UCSD-AML1 (cell line): ENCODE results near the gene BSCL2.
"Not testable (repeated sequence)": the region's sequence is repeated elsewhere in the genome, so short reads cannot be mapped to it uniquely, and the experiment has no call there.

ENCODE experiments used
- DNase-seq: peaks from one replicate; lab custom pipeline; 2025; ENCODE audit not compliant: unreplicated experiment; lab: John Stamatoyannopoulos, UW

BSCL2 gene

DNA sequence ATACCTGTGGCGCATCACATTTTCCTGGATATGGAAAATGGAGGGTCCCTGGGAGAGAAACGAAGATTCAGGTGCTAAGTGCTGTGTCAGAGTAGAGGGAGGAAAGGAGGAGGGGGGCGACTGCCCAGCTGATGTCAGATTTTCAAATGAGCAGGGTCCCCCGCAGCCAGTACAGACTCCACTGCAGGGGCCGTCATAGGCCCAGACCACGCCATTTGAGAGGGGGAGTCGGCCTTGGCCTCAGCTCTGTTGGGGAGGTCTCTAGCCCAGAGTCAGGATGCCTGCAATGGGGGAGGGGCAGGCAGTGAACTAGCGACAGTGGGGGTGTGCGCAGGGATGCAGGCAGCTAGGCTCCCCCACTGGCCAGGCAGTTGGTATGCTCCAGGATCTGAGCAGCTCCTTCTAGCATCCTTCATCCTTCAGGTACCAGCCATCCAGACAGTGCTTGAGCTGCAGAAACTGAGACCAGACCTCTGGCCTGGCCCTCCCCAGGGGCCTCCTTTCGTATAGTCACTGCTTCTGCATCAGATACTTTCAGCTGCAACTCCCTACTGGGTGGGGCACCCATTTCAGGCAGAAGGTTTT is at the start of gene BSCL2, which contains the start of gene GNG3:
Gene BSCL2 (minus strand): TSS at position 148 of the 585 bp plus-strand sequence. CDS start 229 bp downstream, outside the sequence.
Gene GNG3 (plus strand): TSS at position 400 of the 585 bp plus-strand sequence. CDS start 620 bp downstream, outside the sequence.
- no peak for DNase-seq

DNA sequence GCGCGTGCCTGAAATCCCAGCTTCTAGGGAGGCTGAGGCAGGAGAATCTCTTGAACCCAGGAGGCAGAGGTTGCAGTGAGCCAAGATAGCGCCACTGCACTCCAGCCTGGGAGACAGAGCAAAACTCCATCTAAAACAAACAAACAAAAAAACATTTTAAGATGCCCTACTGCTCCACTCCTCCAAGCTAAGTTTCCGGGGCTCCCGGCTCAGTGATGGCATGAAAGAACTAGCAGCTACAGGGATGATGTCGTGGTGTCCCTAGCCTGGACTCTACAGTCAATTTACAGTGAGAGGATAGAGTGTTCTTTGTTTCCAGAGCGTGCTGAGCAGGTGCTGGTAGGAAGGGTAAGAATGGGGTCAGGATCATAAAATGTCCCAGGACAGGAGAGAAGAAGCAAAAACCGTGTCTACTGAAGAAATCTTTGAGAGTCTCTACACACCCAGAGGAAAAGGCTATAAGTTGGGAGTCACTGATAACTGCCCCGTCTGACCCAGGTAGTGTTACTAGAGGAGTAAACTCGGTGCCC is 47.9 kb upstream of the BSCL2 start:
- DNase-seq = no peak

DNA sequence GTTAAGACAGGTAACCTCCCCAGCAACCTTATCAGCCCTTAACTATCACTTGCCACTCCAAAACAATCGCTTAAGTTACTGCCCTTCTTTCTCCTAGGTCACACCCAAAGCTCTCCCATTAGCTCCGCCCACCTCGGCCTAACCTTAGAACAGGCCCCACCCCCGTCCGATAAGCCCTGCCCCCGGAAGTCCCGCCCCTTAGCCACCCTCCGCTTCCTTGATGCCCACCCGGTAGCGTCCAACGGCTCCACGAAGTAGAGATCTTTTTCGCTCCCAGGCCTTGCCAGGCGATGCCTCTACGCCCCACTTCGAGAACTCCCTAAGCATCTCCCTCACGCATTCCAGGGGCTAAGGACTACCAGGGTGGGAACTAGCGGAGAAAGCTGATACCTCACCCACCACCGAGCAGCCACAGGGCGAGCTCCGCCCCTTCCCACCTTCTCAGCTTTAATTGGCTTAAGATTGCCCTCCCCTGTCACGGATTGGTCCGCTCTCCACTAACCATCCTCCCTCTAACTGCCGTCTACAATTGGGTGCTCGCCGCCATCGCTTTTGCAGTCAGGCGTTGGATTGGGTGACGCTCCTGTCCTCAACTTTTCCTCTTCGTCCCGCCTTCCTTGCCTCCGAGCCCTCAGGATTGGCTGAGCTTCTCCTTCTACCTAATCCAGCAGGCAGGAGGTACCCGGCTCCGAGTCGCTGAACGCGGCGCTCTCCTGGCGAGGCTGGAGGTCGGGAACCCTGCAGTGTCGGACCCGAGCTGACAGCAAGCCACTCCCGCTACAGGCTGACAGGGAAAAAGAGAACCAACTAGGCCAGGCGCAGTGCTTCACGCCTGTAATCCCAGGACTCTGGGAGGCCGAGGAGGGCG is 46.7 kb upstream of the BSCL2 start, which contains the start of gene ZBTB3:
Gene ZBTB3 (minus strand): TSS at position 425 of the 868 bp plus-strand sequence. CDS start 496 bp downstream, outside the sequence.
- DNase-seq = peak; percentile 97

DNA sequence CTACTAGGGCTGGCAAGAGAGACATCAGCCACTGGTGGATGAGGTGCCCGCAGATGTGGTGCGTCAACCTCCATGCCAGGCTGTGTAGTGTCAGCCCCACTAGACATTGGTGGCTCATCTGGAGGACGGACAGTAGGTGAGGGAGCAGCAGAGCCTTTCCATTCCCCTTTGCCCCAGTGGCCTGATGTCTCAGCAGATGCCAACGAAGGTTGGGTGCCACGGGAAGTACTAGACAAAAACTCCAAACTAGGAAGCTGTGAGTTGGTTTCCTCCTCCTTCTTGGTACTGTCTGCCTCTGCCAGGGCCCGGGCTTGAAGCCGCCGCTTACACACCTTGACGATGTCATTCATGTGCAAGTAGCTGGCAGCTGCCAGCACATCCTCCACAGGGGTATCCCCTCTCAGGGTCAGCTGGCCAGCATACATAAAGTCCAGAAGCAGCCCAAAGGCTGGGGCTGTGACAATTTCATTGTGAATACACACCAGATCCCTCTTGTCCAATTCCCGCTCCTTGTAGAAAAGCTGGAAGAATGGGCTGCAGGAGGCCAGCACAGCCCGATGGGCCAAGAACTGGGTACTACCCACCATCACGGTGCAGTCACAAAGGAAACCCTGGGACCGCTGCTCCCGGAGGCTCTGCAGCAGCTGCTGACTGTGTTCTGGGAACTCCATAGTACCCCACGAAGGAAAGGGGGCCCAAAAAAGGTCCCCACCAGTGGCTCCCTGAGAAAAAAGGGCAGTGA is 45.9 kb upstream of the BSCL2 start:
- DNase-seq = no peak

DNA sequence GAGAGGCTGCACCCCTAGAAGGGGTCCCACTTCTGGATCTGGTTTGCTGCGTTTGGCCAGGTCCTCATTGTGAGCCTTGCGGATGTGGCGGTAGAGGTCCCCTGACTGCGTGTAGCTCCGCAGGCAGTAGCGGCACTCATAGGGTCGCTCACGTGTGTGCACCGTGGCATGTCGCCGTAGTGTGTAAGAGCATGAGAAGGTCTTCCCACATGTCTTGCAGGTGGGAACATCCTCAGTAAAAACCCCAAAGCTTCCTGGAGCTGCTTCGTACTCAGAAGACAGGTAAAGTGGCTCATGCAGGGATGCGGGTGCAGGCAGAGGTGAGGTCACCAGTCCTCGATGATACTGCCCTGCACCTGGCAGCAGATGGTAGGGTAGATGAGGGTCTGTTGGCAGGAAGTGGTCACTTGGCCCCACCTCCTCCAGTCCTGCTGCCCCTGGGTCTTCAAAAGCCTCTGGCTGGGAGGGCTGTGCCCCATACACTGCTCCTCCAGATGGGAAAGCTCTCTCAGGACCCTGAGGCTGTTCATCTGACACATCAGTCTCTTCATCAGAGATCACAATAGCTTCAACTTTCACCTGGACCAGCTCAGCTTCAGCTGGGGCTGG is 45.1 kb upstream of the BSCL2 start:
- no peak for DNase-seq

DNA sequence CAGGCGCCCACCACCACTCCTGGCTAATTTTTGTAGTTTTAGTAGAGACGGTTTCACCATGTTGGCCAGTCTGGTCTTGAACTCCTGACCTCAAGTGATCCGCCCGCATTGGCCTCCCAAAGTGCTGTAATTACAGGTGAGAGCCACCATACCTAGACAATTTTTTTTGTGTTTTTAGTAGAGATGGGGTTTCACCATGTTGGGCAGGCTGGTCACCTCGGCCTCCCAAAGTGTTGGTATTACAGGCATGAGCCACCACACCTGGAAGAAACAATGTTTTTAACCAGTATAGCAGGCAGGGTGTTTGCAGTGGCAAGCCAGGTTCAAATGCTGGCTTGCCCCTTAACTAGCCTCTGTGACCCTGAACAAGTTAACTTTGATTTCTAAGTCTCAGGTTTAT is 42.7 kb upstream of the BSCL2 start:
- DNase-seq = not testable (repeated sequence)

DNA sequence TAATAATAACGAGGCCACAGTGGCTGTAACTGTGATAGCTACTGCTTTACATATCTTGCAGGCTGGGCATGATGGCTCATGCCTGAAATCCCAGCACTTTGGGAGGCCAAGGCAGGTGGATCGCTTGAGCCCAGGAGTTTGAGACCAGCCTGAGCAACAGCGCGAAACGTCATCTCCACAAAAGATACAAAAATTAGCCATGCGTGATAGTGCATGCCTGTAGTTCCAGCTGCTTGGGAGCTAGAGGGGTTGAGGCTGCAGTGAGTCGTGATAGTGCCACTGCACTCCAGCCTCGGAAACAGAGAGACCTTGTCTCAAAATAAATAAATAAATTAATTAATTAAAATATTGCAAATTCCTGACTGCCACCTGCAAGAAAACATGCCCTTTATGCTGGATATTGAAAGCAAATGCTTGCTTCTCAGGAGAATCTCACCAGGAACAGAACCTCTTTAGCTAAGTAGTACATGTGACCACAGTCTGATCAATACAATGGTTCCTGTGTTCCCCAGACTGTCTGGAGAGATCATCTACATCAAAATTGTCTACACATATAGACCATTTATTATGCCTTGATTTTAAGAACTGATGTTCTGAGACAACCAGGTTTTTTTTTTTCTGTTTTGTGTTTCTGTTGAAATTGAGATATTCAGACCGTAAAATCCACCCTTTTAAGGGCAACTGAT is 40.4 kb upstream of the BSCL2 start:
- DNase-seq = no peak

DNA sequence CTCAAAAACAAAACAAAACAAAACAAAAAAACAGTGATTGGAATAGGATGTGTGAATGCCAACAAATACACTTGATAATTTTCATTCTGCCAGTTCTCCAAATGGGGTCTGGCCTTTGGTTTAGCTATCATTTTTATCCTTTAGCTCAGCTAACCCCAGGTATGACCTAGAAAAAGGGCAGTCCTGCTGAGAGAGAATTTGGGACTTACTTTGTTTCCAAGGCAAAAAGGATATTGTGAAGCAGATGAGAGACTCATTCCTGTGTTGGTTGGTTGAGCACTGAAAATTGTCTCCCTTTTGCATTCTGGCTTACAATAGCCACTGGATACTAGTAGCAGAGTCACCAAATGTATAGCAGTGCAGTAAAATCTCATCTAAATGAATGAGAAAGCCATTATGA is 30.0 kb upstream of the BSCL2 start:
- no peak for DNase-seq

DNA sequence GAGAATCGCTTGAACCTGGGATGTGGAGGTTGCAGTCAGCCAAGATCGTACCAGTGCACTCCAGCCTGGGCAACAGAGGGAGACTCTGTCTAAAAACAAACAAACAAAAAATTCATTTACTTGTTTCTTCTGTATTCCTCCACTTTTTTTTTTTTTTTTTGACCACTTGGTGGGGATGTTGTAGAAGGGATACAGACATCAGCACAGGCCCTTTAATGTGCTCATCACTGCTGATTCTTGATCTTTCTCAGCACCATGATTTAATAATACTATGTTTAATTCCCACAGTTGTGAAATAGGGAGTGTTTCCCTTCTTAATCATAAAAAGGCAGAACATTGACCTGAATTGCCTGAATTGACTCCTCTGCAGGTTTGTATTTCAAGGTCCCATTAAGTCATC is 25.6 kb upstream of the BSCL2 start:
- no peak for DNase-seq

DNA sequence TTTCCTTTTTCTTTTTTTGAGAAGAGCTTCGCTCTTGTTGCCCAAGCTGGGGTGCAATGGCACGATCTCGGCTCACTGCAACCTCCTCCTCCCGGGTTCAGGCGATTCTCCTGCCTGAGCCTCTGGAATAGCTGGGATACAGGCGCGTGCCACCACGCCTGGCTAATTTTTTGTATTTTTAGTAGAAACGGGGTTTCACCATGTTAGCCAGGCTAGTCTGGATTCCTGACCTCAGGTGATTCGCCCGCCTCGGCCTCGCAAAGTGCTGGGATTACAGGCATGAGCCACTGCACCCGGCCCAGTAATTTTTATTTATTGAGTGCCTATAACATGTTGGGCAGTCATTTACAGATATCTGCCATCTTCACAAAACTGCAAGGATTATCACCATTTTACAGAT is 22.9 kb upstream of the BSCL2 start:
- not testable (repeated sequence) for DNase-seq

DNA sequence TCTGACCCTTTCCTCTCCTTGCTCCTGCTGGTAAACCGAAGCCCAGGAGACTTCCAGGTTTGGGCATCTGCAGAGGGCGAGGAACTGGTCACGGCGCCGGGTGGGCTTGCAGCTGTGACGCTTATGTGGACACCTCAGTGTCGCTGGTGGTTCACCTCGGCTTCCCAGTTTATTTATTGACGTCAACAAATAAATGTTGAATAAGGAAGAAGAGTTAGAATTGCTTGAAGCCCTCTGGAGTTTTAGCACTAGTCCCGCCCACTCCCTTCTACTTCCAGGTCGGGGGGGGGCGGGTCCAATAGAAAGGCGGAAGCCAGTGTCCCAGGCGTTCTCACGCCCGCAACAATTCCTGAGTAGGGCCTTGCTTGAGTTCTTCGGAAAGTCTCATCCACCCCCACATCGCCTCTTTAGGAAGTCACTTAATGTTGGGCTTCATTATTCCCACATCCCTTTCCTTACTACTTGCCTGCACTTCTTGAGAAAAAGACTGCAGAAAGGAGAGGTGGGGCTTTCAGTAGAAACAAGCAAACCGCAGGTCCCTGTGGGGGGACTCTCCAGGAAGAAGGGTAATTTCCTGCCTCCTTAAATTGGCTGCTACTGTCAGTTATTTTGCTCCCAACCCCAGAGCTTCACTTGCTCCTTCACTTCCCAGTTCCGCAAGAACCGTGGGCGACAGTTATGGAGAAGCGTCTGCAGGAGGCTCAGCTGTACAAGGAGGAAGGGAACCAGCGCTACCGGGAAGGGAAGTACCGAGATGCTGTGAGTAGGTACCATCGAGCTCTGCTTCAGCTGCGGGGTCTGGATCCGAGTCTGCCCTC is 21.2 kb upstream of the BSCL2 start, which contains the start of gene TTC9C:
Gene TTC9C (plus strand): TSS at position 316 of the 818 bp plus-strand sequence. CDS start 363 bp downstream, at position 679.
- peak; percentile 83 for DNase-seq

DNA sequence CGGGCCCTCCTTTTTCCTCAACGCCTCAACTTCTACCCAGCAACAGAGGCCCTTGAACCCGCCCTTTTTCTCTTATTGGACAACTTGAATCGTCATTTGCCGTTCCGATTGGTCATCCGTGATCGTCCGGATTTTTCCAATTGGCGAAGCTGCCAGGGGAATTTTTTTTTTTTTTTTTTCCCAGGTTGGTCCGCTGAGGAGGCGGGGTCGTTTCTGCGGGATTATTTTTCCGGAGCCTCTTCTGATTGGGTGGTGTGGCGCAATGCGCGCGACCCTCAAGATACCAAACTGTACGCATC is 20.6 kb upstream of the BSCL2 start:
- DNase-seq = peak; percentile 87

DNA sequence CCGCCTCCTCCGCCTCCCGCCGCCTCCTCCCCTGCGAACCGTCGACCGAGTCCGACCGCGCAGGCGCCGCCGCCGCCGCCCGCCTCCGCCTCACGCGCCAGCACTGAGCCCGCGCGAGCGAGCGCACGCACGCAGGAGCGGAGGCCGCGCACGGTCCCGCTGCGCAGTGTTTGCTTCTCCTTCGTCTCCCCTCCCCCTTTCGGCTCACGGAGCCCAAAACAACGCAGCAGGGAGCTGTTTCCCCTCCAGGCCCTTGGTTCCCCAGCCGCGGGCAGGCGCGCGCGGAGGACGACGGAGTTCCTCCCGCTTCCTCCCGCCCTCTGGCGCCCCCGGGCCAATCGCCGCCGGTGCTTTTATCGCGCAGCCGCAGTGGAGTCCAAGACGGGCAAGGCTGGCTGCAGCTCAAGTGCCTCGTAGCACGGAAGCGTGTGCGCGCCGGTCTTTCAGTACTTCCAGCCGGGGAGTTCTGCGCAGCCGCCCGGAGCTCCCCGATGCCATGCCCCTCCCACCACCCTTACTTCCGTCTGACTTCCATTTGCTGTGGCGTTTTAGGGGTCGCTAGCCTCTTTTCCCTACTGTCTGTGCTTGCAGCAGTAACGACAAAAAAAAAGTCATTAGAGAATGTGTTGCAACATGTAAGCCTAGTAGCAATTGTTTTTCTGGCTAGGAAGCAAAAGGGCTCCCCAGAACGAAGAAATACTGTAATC is 20.1 kb upstream of the BSCL2 start, which contains the start of gene HNRNPUL2:
Gene HNRNPUL2 (minus strand): TSS at position 293 of the 707 bp plus-strand sequence. CDS start 301 bp downstream, outside the sequence.
- DNase-seq = peak; percentile 99

DNA sequence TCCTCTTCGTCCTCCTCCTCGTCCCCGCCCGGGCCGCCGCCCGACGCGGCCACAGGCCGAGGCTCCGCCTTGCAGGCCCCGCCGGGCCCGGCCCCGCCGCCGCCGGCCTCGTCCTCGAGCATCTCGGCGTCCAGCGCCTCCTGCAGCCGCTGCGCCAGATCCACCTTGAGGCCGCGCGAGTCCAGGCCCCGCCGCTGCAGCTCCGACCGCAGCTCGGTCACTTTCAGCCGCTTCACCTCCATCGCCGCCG is 19.6 kb upstream of the BSCL2 start:
- no peak for DNase-seq

DNA sequence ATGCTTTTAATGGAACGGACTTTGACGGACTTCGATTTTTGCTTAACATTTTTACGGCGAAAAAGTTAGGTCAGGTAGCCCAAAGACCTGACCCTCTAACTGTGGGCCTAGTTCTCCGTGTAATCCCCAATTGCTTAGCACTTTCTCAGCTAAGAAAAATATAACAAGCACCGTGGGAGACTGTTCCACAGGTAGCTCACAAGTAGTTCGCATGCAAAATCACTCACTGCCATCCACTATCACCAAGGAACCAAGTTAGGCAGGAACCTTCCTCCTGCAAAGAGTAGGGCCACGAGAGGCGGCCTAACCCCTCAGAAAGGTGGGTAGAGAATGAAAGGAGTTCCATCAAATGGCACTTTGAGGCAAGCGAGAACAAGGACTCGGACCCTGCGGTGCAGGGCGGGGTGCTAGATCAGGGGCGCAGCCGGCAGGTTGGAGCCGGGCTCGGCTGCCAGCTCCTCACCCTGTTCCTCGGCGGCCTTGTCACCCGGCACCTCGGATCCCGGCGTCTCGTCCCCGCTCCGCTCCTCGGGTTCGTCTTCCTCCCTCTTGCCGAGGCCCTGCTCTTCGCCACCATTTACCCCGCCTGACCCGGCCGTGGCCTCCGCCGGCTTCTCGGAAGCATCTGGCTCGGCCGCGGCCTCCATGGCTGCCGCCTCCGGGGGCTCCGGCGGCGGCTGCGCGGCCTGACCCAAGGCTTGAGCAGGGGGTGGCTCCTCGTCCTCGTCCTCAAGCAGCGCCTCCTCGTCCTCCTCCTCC is 19.1 kb upstream of the BSCL2 start:
- no peak for DNase-seq

DNA sequence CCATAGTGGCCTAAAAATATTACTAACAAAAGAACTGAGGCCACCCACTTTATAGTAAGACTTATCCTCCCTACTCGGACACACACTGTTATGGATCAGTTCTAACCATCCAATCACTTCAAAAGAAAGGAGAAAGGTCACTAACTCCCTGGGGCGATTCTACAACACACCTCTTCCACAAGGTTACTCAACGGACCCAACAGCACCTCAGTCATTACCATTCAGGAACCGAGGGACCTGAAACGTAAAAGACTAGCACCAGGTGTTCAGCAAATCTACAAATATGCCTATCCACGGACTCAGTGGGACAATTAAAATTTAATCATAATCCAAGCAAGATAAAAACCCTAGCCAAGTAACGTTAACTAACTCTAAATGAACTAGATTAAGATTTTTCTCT is 18.4 kb upstream of the BSCL2 start:
- DNase-seq = no peak

DNA sequence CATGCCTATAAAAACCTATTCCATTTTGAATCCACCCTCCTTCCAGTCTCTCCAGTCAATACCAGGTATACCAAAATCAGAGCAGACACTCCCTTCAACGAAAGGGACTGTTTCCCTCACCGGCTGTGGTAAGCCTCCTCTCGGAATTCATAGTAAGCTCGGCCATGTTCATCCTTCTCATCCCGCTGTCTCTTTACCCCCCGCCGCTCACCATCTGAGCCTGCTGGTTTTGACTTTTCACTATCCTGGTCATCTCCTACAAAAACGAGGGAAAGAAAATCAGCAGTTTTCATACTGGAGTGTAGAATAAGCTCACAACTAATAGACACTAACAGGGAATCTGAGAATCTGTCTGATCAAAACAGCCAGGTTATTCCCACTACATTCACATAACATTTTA is 16.9 kb upstream of the BSCL2 start:
- no peak for DNase-seq

DNA sequence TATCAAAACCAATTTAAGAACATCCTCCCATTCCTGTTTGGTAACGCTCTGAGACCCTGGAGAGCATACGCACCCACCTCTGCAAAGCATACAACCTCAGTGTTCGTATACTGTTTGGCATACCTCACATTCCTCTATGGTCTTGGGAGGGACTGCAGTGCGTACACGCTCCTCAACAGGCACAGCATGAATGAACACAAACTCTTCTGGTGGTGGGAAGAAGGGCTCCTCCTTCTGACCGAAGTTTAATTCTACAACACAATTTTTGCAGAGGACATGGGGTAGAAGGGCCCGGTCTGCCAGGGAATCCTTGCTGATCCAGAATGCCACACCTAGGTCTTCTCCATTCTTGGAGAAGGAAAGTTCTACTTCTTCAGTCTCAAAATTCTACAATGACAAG is 14.8 kb upstream of the BSCL2 start:
- no peak for DNase-seq
